CD4-positive, alpha-beta T cell treated with Interleukin-4 for 1 hour (primary cell): ENCODE measurements around the gene ATG9B.
A peak's percentile ranks its signal among the peaks of the same experiment; 100 is the strongest.

ENCODE experiments used
- DNase-seq, 2 donors: peaks; one replicate each; pipeline ENCODE4 v3.0.0-alpha.2; 2020 to 2022

ATG9B gene

DNA sequence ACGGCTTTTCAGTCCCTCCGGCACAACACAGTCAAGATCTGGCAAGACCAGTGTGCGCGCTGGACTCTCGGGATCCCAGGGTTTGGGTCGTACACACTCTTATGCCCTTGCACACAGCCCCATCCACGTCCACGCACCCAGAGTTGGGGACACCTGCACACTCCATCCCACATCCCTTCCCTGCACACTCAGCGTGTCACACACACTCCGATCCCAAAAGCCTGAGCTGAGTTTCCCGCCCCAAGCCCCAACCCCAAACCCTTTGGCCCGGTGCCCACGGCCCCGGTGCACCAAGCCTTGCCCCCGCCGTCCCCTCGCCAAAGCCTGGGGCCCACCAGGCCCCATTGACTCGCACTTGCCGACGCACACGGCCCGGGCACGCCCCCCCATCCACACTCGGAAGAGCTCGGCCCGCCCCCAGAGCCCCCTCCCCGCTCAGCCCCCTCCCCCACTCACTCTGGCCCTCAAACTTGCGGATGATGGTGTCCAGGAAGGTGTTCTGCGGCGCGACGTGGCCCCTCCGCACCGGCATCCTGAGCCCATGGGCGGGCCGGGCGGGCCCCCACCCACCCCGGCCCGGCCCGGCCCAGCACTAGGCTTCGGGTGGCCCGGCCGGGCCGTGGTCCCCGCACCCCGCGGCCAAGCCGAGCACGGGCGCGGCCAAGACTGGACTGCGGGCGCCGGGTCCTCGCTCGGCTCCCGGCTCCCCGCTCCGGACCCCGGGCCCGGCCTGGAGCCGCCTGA, 46.7 kb downstream of the ATG9B start:
- DNase-seq, result no peak

DNA sequence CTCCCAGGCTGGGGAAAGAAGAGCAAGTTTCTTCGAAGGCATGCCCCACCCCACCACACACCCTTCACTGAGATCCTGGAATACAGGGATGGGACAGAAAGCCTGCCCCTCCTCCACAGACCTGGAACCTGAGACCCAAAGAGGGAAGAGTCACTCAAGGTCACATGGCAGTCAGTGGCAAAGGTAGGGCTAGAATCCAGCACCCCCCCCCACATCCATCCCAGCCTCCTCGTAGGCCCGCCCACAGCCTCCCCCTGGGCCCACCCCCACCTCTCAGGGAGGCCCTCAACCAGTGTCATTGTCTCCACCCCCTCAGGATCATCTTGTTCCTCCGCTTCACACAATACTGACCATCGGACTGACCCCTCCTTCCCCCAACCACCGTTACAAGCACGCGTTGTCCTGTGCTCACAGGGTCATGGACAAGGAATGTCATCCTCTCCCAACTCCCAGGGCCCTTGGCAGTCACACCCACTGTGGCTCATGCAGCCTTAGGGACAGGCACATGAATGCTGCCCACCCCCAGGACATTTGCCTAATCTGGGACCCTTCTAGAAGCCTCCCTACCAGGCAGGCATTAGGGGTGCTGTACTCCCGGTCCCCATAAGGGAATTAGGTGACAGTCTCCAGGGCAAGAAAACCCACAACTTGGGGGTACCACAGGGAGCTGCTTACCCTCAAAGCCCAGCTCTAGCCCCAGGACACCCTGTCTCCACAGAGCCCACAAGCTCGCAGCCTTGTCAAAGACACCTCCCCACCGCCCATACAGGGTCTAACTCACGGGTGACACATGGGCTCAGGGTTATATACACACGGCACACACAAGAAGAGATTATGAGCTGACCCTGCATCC, 47.5 kb downstream of the ATG9B start:
- no peak for DNase-seq

DNA sequence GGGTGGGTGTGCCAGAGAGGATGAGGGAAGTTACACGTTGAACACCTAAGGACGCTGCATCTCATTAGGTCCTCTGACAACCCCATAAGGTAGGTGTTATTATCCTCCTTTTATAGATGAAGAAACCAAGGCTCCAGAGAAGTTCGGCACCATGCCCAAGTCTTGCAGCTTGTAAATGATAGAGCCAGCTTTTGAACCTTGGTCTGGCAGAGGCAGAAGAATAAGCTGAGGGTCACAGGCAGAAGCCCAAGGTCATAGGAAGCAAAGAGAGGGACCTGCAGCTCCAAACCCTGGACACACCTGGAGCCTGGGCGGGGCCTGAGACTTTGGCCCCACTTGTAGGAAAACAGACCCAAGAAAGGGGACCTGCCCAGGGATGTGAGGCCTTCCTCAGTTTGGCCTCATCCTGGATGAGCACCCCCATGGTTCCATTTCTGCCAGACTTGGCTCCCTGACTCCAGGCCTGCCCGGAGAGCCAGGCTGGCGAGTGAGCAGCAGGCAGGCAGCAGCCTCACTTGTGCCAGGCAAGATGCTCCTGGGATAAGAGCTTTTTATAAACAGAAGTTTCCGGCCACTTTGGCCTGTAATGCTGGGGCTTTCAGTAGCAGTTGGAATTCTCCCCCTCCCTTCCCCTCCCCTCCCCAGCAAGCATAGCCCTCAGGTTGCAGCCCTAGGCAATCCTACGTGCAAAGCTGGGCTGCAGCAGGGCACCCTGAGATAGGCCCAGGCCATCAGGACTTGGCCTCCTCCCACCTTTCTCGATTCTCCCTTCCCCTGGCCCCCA, 48.6 kb downstream of the ATG9B start:
- DNase-seq, result no peak

DNA sequence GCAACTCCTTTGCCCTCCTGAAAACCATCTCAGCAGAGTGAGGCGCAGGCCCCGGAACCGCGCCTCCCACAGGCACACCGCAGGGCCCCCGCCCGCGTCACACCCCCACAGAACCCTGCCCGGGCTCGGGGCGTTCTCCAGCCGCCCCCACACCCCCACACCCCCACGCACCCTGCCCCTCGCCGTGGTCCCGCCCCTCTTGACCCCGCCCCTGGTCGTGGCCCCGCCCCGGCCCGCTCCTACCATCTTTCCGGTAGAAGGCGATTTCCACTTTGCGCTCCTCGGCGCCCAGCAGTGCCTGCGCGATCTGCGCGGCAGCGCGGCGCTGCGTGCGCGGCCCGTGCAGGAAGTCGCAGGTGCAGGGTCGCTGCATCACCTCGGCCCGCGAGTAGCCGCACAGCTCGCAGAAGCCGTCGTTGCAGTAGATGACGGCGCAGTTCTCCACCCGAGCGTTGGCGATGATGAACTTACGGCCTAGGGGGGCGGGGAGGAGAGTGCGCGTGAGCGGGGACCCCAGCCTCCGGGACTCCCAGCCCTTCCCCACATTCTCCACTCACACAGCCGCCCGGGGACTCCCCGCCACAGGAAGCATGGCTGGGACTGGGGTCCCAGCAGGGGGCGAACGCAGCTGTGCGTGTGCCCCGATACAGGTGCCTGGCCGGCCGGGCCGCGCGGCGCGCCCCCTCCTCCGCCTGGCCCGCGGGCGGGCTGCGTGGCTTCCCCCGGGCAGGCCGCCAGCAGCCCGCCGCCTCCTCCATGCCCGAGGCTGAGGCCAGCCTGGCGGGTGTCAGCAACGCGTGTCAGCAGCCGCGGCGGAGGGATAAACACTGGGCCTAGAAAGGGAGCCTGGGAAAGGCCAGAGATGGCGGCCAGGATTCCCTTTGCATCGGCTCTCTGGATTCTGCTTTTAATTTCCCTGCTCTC, 49.6 kb downstream of the ATG9B start:
- peak; percentile 83 to 91 for DNase-seq

DNA sequence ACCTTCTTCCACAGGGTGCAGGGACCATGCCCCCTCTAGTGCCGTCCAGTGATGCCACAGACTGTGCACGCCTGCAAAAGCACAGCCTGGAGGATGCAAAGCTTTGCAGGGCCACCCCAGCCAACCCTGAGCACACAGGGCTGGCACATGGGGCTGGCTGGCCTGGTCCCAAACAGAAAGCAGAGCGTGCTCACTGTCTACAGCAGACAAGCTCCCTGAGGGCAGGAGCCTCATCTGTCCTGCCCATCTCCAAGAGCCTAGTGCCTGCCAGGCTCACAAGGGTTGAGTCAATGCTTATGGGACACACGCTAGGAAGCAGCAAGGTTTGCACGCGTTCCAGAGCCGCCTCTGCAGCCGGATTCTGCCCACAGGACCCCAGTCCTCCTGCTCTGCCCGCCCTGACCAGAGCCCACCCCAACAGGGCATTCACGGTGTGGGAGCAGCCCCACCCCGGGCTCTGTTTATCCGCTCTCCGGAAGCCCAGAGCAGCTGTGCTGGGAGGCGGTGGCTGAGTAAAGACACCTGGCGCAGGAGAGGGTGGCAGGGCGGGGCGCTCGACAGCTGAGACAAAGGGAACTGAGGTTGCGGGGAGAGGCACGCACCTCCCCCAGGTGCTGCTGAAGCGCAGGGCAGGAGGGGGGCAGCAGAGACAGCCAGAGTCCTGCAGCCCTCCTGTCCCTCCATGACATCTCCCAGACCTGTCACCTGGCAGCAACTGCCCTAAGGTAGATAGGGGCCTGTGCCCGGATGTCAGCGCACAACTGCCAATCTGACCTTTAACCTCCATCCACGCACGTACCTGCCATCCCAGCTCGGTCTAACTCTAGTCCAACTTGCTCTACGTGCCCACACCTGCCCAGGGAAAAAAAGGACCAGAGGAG, 50.5 kb downstream of the ATG9B start:
- DNase-seq, result peak; percentile 43 to 48

DNA sequence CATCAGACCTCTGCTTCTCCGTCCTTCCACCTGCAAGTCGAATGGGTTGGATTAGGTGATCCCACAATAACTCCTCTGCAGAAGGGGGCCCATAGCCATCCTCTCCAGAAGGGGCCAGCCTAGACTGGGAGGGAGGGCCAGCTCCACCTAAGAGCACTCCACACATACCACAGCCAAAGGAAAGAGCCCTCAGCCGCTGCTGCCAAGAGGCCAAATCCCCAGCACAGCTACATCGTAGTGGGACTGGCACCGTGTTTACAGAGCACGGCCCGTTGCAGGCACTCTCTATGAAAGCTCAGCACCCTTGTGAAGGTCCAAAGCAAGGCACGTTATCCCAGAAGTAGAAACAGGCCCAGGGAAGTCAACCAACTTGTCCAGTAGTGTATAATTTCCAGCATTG, 51.6 kb downstream of the ATG9B start:
- DNase-seq, result no peak

DNA sequence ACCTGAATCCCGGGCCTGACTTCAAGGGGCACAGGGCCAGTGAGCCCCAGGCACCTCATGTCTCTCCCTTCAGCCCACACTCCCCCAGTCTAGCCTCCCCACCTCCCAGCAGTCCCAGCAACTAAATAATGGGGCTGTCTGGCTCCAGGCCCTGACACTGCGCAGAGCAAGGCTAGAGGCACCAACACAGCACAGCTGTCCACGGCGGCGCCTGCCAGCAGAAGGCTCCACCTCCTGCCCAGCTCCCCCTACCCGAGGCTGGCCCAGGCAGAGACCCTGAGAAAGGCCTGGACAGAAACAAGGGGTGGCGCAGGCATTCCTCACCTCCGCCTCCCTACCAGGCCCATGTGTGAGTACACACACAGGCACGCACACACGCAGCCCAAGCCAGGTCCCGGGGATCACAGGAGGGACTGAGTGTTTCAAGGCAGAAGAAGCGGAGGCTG, 52.2 kb downstream of the ATG9B start:
- no peak for DNase-seq

DNA sequence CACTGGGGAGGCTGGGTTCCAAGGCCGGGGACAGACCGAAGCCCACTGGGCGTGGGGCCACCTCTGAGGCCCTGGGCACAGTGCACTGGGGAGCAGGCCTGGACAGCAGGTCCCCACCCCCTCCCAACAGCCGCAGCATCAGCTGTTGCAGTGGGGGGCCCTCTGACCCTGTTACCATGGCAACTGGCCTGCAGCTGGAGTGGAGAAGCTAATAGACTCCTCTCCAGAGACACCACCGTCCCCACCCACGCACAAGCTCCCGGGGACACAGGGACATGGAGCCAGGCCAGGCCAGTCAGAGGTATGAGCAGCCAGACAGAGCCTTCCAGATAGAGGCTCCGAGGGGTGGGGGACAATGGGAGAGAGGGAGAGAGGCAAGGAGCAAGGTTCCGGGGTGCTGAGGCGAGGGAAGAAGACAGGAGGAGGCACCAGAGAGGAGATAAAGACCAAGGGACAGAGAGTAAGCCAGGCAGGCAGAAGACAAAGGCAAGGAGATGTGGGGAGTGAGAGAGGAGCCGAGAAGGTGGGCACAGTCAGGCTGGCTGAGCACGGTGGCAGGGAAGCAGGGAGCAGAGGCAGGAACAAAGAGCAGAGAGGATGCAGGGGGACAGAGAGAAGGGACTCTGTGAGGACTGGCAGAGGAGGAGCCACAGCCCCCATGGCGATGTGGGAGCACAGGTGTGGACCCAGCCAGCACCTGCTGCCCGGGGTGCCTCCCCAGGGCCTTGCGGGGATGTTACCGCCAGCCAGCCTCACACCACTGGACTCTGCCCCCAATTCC, 52.9 kb downstream of the ATG9B start:
- no peak for DNase-seq

DNA sequence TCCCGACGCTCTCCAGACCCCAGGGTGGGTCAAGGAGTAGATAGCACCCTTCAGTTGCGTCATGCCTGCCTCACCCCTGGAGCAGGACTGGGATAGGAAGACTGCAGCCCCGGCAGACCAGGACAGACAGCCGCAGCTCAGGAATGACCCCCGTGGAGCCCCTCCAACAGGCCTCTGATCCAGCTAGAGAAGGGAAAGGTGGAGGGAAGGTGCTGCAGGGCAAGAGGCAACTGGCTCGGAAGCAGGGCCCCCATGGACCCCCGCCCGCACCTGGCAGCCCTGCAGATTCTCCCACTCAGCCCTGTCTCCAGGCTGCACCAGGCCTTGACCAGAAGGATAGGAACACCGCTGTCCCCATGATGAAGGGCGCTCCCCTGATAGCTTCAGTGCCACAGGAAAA, 53.9 kb downstream of the ATG9B start:
- no peak for DNase-seq

DNA sequence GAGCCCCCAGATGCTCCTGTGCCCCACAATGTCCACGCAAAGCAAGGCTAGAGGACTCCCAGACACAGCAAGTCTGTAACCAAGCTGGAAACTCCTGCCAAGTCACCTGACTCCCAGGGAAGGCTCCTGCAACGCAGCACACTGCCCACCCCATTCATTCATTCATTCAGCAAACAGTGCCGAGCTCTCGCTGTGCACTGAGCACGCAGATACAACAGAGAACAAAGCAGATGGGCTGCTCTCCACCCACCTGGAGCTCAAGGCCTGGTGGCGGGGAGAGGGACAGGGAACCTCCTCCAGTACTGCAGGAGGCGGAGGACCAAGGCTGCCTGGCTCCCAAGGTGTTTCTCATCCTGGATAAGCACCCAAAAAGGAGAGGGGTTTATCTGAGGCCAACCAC, 54.8 kb downstream of the ATG9B start:
- DNase-seq, result no peak

DNA sequence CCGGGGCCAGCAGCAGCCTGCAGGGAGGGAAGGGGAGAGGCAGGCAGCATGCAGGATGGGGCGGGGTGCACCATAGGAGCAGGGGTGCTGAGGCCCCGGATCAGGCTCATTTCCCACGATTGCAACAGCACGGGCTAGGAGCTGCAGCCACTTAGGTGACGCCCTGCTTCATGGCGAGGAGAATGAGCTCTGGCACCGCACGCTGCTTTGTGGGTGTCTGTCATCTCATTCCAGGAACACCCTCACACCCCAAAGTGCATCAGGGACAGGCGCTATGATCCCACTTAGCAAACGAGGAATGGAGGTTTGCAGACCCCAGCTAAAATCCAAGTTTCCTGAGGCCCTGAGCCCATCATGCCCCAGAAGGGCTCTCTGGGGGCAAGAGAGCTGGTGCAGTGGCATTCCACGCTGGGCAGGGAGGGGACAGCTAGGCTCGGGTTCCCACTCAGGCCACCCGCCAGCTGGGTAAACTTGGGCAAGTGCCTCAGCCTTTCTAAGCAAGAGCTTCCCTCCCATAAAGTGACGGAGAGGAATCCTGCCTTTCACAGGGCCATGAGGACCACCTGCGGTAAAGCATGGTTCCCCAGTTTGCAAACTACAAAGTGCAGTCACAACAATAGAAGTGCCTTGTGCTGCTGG, 55.4 kb downstream of the ATG9B start:
- DNase-seq, result no peak

DNA sequence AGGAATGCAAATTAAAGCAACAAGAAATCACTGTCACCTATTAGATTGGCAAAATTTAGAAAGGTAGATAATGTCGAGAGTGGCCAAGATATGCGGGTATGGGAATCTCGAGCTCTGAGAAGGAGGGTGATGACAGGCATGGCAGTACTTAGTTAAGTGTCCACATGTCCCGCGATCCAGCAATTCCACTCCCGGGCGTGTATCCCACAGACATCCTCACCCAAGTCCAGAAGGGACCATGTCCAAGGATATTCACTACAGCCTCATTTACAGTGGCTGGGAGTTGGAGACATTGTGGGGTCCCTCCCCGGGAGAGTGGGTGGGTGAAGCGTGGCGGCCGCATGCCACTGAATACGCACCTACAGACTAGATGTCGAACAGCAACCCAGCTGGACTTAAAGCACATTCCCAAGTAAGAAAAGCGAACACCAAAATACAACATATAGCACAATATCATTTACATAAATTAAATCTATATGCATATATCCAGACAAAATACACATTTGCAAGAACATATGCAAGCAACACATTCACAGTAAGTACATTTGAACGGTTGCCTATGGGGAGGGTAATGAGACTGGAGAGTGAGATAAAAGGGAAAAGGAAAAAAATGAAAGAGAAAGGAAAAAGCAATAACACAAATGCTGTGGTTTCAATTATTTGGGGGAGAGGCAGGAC, 56.1 kb downstream of the ATG9B start:
- DNase-seq, result no peak

DNA sequence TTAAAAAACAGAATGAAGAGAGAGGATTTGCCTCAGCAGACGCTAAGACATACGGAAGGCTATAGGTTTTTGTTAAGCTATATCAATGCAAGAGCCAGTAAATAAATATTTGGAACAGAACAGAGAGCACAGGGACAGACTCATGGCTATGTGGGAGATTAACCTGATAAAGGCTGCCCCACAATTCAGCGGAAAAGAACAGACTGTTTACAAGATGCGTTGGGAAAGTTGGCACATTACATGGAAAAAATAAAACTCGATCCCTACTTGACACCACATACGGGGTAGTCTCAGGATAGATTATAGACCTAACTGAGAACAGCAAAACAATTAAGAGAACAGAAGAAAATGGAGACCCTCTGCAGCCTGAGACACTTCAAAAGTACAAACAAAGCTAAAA, 56.9 kb downstream of the ATG9B start:
- DNase-seq, result no peak

DNA sequence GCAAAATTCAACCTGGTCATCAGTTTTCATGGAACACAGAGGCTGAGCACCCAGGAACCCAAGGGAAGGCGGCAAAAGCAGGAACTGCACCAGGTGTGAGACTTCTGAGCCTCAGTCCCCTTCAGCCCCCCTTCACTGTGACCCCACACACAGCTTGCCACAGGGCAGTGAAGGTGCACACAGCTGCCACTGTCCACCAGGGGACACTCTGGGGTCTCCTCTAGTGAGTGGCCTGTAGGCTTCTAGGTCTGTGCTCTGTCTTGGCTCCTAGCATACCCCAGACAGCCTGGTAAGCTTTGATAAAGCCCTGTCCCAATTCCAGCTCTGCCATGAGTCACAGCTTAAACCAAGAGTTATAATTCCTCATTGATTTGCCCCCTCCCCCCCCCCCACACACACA, 58.3 kb downstream of the ATG9B start:
- no peak for DNase-seq

DNA sequence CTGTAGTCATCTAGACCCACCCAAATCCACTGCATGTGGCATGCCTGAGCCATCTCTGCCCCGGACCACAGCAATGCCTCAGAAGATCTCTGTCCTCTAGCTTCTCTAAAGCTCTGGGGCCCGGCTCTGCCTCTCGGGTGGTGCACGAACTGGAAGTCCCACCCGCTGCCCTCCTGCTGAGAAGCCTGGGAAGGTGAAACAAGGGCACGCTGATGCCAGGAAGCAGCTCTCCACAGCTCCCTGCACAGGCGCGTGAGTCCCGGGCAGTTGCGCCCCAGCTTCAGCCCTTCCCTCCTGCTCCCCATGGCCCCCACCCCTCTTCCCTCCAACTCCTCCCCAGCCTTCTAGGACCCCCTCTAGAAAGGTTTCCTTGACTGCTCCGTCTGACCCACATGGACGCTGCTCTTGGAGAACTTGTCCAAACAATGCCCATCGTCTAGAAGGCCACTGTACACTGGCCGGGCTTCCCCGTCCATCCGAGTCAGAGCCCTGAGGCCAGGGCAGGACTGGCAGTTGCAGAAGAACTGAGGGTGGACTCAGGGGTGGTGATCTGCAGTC, 58.9 kb downstream of the ATG9B start:
- DNase-seq, result no peak
